Neural progenitor cell (in vitro differentiated cells): ENCODE results near the gene SLC10A2. TPM values are rescaled to one million over a fixed set of nuclear protein-coding genes. Genes with fewer than 3 reads are reported as not detected.

ENCODE experiments used
- DNase-seq: peaks from one replicate; pipeline ENCODE4 v3.0.0-alpha.2; 2016; ENCODE audit warnings: low spot score
- H2AFZ ChIP-seq: fragments of 200-600 bp; sonication (generic); replicated peaks from 2 replicates; pipeline ENCODE4 v1.6.1; 2016; ENCODE audit warnings: antibody characterized with exemption
- H3F3A ChIP-seq: fragments of 200-600 bp; sonication (generic); 2 replicates; pipeline ENCODE4 v1.6.1; 2016; ENCODE audit warnings: antibody characterized with exemption, low read depth
- H3K27ac ChIP-seq: fragments of 200-600 bp; sonication (generic); 2 replicates; pipeline ENCODE4 v1.5.1; 2016; ENCODE audit warnings: mild to moderate bottlenecking
- H3K27me3 ChIP-seq: fragments of 200-600 bp; sonication (generic); 2 replicates; pipeline ENCODE4 v1.6.1; 2016; ENCODE audit warnings: mild to moderate bottlenecking, moderate library complexity
- H3K36me3 ChIP-seq: fragments of 200-600 bp; sonication (generic); 2 replicates; pipeline ENCODE4 v1.5.1; 2016
- H3K4me1 ChIP-seq: fragments of 200-600 bp; sonication (generic); 2 replicates; pipeline ENCODE4 v1.6.1; 2016; ENCODE audit warnings: mixed run types
- H3K4me2 ChIP-seq: fragments of 200-600 bp; sonication (generic); 2 replicates; pipeline ENCODE4 v1.6.1; 2016
- H3K4me3 ChIP-seq: fragments of 200-600 bp; sonication (generic); 2 replicates; pipeline ENCODE4 v1.5.1; 2016
- H3K79me2 ChIP-seq: fragments of 200-600 bp; sonication (generic); 2 replicates; pipeline ENCODE4 v1.6.1; 2016; ENCODE audit warnings: low read depth
- H3K9ac ChIP-seq: fragments of 200-600 bp; sonication (generic); 2 replicates; pipeline ENCODE4 v1.6.1; 2016
- H3K9me3 ChIP-seq: fragments of 200-600 bp; sonication (generic); 2 replicates; pipeline ENCODE4 v1.5.1; 2016; ENCODE audit warnings: low read depth
- H4K20me1 ChIP-seq: fragments of 200-600 bp; sonication (generic); 2 replicates; pipeline ENCODE4 v1.6.1; 2016; ENCODE audit warnings: low read depth
- H3K27ac Mint-ChIP-seq: 3 replicates; pipeline ENCODE4 v1.8.0; 2021; ENCODE audit warnings: mixed read lengths
- H3K27me3 Mint-ChIP-seq: 2 replicates; pipeline ENCODE4 v1.8.0; 2022; ENCODE audit warnings: low read depth, mild to moderate bottlenecking, inconsistent platforms, moderate library complexity, mixed read lengths; ENCODE audit not compliant: insufficient read depth
- H3K36me3 Mint-ChIP-seq: 3 replicates; pipeline ENCODE4 v1.8.0; 2021; ENCODE audit warnings: mixed read lengths
- H3K4me1 Mint-ChIP-seq: 3 replicates; pipeline ENCODE4 v1.8.0; 2021; ENCODE audit warnings: mixed read lengths
- H3K4me3 Mint-ChIP-seq: 3 replicates; pipeline ENCODE4 v1.8.0; 2021; ENCODE audit warnings: mild to moderate bottlenecking, moderate library complexity, mixed read lengths
- H3K9me3 Mint-ChIP-seq: 3 replicates; pipeline ENCODE4 v1.8.0; 2020; ENCODE audit warnings: mixed read lengths
- EZH2 ChIP-seq: fragments of 200-600 bp; sonication (generic); IDR thresholded peaks from 2 replicates; pipeline ENCODE4 v1.6.1; 2017; ENCODE audit warnings: antibody characterized with exemption, mild to moderate bottlenecking, moderate library complexity
- EZH2phosphoT487 ChIP-seq: fragments of 200-600 bp; sonication (generic); IDR thresholded peaks from 2 replicates; pipeline ENCODE4 v1.6.1; 2017; ENCODE audit warnings: antibody characterized with exemption
- total RNA-seq: library from RNA; depleted of rRNA; stranded (reverse); fragments of >200 nt; gene quantifications from 2 replicates; pipeline ENCODE4 v1.2.3, GENCODE V29; 2015; ENCODE audit warnings: low replicate concordance
- TF ChIP-seq, protein P1 (sequence below): fragments of 200-600 bp; sonication (generic); IDR thresholded peaks from 2 replicates; pipeline ENCODE4 v1.5.1; 2017; ENCODE audit warnings: antibody characterized with exemption, mild to moderate bottlenecking

Gene SLC10A2
- total RNA-seq, 1 donor from 2014 or later = not detected

DNA sequence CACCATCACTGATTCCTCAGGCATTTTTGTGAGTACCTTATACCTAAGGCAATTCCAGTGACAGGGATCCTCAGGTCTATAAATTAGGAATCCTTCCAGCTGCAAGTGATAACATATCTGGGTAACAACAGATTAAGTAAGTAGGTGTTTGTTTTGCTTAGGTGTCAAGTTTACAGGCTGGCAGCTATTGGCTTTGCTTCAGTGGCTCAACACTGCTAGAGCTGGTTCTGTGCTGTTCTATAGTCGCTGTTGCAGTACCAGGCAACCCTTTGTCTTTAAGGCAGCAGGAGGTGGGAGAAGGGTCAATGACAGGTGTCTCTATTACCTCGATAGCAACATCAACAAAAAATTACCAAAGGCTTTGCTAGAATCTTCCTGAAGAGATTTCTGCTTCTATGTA lies 27.0 kb downstream of the SLC10A2 start:
- H3K4me2 ChIP-seq = no peak overlapping the region
- no peaks in the 10 kb centered on the region for H4K20me1 ChIP-seq
- no peaks in the 10 kb centered on the region for H3K9me3 ChIP-seq
- no peak for DNase-seq
- no peak overlapping the region for H3K4me3 ChIP-seq
- no peak overlapping the region for H3K4me3 Mint-ChIP-seq
- no peaks in the 10 kb centered on the region for H3K27me3 ChIP-seq
- no peak overlapping the region for H3K9ac ChIP-seq
- H3K36me3 Mint-ChIP-seq = no peaks in the 10 kb centered on the region
- H3K79me2 ChIP-seq = no peaks in the 10 kb centered on the region
- no peak overlapping the region for H2AFZ ChIP-seq
- no peaks in the 10 kb centered on the region for H3K36me3 ChIP-seq
- H3K9me3 Mint-ChIP-seq = no peaks in the 10 kb centered on the region
- no peak overlapping the region for H3K27ac ChIP-seq
- no peaks in the 10 kb centered on the region for H3K4me1 ChIP-seq
- no peaks in the 10 kb centered on the region for H3F3A ChIP-seq
- no peak overlapping the region for H3K27ac Mint-ChIP-seq
- TF ChIP-seq EZH2phosphoT487 (no peak), EZH2 (no peak)
- TF ChIP-seq, protein P1, sequence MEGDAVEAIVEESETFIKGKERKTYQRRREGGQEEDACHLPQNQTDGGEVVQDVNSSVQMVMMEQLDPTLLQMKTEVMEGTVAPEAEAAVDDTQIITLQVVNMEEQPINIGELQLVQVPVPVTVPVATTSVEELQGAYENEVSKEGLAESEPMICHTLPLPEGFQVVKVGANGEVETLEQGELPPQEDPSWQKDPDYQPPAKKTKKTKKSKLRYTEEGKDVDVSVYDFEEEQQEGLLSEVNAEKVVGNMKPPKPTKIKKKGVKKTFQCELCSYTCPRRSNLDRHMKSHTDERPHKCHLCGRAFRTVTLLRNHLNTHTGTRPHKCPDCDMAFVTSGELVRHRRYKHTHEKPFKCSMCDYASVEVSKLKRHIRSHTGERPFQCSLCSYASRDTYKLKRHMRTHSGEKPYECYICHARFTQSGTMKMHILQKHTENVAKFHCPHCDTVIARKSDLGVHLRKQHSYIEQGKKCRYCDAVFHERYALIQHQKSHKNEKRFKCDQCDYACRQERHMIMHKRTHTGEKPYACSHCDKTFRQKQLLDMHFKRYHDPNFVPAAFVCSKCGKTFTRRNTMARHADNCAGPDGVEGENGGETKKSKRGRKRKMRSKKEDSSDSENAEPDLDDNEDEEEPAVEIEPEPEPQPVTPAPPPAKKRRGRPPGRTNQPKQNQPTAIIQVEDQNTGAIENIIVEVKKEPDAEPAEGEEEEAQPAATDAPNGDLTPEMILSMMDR = no peak
- H3K27me3 Mint-ChIP-seq = no peaks in the 10 kb centered on the region
- no peaks in the 10 kb centered on the region for H3K4me1 Mint-ChIP-seq

DNA sequence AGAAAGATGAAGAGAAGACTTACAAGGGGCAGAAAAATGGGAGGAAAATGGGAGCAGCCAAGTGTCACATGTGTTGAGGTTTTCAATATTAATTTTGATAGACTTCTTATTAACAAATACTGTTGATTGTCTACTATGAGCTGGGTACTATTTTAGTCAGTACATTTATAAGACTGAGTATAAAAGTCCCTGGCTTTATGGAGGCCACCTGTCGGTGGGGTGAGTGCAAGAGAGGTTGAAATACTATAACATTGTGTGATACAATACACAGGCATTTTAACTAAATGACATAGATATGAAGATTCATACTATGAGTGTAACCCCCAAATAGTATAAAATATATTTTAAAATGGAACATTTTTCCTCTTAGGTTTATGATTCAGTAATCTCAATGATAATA lies 29.9 kb downstream of the SLC10A2 start:
- H3K27me3 ChIP-seq = no peaks in the 10 kb centered on the region
- no peak overlapping the region for H3K4me2 ChIP-seq
- H3F3A ChIP-seq = no peaks in the 10 kb centered on the region
- no peak overlapping the region for H3K27ac Mint-ChIP-seq
- H4K20me1 ChIP-seq = no peaks in the 10 kb centered on the region
- no peak overlapping the region for H2AFZ ChIP-seq
- no peak overlapping the region for H3K27ac ChIP-seq
- no peaks in the 10 kb centered on the region for H3K27me3 Mint-ChIP-seq
- H3K4me3 Mint-ChIP-seq = no peak overlapping the region
- H3K4me3 ChIP-seq = no peak overlapping the region
- no peaks in the 10 kb centered on the region for H3K79me2 ChIP-seq
- DNase-seq = no peak
- no peaks in the 10 kb centered on the region for H3K36me3 Mint-ChIP-seq
- H3K9me3 Mint-ChIP-seq = no peaks in the 10 kb centered on the region
- H3K9me3 ChIP-seq = no peaks in the 10 kb centered on the region
- H3K4me1 Mint-ChIP-seq = no peaks in the 10 kb centered on the region
- TF ChIP-seq EZH2phosphoT487 = no peak
- TF ChIP-seq, protein P1 = no peak
- TF ChIP-seq EZH2 = no peak
- H3K36me3 ChIP-seq = no peaks in the 10 kb centered on the region
- no peak overlapping the region for H3K9ac ChIP-seq
- H3K4me1 ChIP-seq = no peaks in the 10 kb centered on the region

DNA sequence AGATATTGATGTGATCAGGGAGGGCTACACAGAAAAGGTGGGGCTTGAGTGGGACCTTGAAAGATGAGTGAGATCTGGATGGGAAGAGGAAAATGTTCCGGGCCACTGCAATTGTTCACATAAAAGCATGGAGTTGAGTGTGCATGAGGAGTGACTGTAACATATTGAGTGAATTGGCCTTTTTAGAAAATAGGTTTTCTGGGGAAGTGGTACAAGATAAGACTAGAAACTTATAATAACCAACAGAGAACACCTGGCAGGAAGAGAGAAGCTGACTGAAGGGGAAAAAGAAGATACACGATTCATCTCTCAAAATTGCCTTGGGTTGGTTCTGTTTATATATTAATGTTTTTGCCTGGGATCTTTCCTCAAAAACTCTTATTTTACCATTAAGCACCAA lies 32.2 kb downstream of the SLC10A2 start:
- H3K4me3 Mint-ChIP-seq = no peak overlapping the region
- no peak overlapping the region for H2AFZ ChIP-seq
- no peak overlapping the region for H3K9ac ChIP-seq
- no peak overlapping the region for H3K4me2 ChIP-seq
- no peaks in the 10 kb centered on the region for H3K9me3 Mint-ChIP-seq
- no peak overlapping the region for H3K27ac Mint-ChIP-seq
- H3K36me3 Mint-ChIP-seq = no peaks in the 10 kb centered on the region
- H3K27ac ChIP-seq = no peak overlapping the region
- H4K20me1 ChIP-seq = no peaks in the 10 kb centered on the region
- no peaks in the 10 kb centered on the region for H3K27me3 ChIP-seq
- no peaks in the 10 kb centered on the region for H3F3A ChIP-seq
- no peaks in the 10 kb centered on the region for H3K9me3 ChIP-seq
- no peaks in the 10 kb centered on the region for H3K27me3 Mint-ChIP-seq
- no peak for DNase-seq
- H3K4me1 Mint-ChIP-seq = no peaks in the 10 kb centered on the region
- no peaks in the 10 kb centered on the region for H3K4me1 ChIP-seq
- H3K4me3 ChIP-seq = no peak overlapping the region
- TF ChIP-seq, protein P1 = no peak
- TF ChIP-seq EZH2 = no peak
- TF ChIP-seq EZH2phosphoT487 = no peak
- H3K79me2 ChIP-seq = no peaks in the 10 kb centered on the region
- no peaks in the 10 kb centered on the region for H3K36me3 ChIP-seq
